HG03175 (cell line): ENCODE results near the gene LDLR.
"Not testable (repeated sequence)": the region's sequence is repeated elsewhere in the genome, so short reads cannot be mapped to it uniquely, and the experiment has no call there.

ENCODE experiments used
- ATAC-seq: cut with Tn5 transposase; IDR thresholded peaks from one replicate; pipeline ENCODE4 v1.9.1; 2021; ENCODE audit warnings: mild to moderate bottlenecking, moderate library complexity; ENCODE audit not compliant: unreplicated experiment

The LDLR gene

GRCh38 chr19:11103667-11104066 is 14.4 kb downstream of the LDLR start:
- ATAC-seq: not testable (repeated sequence)

GRCh38 chr19:11105014-11105636 is 15.9 kb downstream of the LDLR start:
- ATAC-seq: no peak

- ATAC-seq: no peak
Observed at GRCh38 chr19:11106477-11106876, 17.2 kb downstream of the LDLR start.

- ATAC-seq: no peak
Observed at GRCh38 chr19:11108746-11109145, 19.5 kb downstream of the LDLR start.

GRCh38 chr19:11111117-11111770 is 22.0 kb downstream of the LDLR start:
- no peak for ATAC-seq

- ATAC-seq: no peak
Observed at GRCh38 chr19:11111771-11112144, 22.5 kb downstream of the LDLR start.

- ATAC-seq: no peak
Observed at GRCh38 chr19:11113140-11113708, 24.0 kb downstream of the LDLR start.

GRCh38 chr19:11115042-11115441 is 25.8 kb downstream of the LDLR start:
- ATAC-seq: no peak

- ATAC-seq: no peak
Observed at GRCh38 chr19:11115895-11116446, 26.7 kb downstream of the LDLR start.

GRCh38 chr19:11116507-11116906 is 27.2 kb downstream of the LDLR start:
- ATAC-seq: no peak

- not testable (repeated sequence) for ATAC-seq
Observed at GRCh38 chr19:11121963-11122362, 32.7 kb downstream of the LDLR start.

- no peak for ATAC-seq
Observed at GRCh38 chr19:11123114-11123513, 33.9 kb downstream of the LDLR start.

GRCh38 chr19:11124157-11124556 is 34.9 kb downstream of the LDLR start:
- not testable (repeated sequence) for ATAC-seq

- no peak for ATAC-seq
Observed at GRCh38 chr19:11125994-11126685, 36.9 kb downstream of the LDLR start.

GRCh38 chr19:11127905-11128304 is 38.6 kb downstream of the LDLR start:
- no peak for ATAC-seq

- no peak for ATAC-seq
Observed at GRCh38 chr19:11130824-11131455, 41.7 kb downstream of the LDLR start.

- no peak for ATAC-seq
Observed at GRCh38 chr19:11131471-11131870, 42.2 kb downstream of the LDLR start.

GRCh38 chr19:11136400-11137101 is 47.3 kb downstream of the LDLR start:
- ATAC-seq: no peak

GRCh38 chr19:11137542-11138384 is 48.5 kb downstream of the LDLR start:
- ATAC-seq: no peak
